Ascending aorta (tissue), 2 donors: Measurements from ENCODE around the gene SNAP29. TPM values are rescaled to one million over a fixed set of nuclear protein-coding genes. Genes with fewer than 3 reads are reported as not detected.

Experiments
- DNase-seq, 2 donors: peaks; one replicate each; pipeline ENCODE4 v3.0.0-alpha.2; 2019; ENCODE audit warnings: low spot score in 2 of 2
- H3K27ac ChIP-seq, 2 donors: fragments of 200-600 bp; sonication (generic); one replicate each; pipeline ENCODE4 v1.5.1; 2016 to 2017; ENCODE audit warnings: mild to moderate bottlenecking in 1 of 2
- H3K27me3 ChIP-seq: fragments of 200-600 bp; sonication (generic); one replicate; pipeline ENCODE4 v1.5.1; 2017
- H3K36me3 ChIP-seq, 2 donors: fragments of 200-600 bp; sonication (generic); one replicate each; pipeline ENCODE4 v1.5.1; 2016
- H3K4me1 ChIP-seq, 2 donors: fragments of 200-600 bp; sonication (generic); one replicate each; pipeline ENCODE4 v1.5.1; 2016 to 2017; ENCODE audit warnings: mild to moderate bottlenecking in 1 of 2
- H3K4me3 ChIP-seq, 2 donors: fragments of 200-600 bp; sonication (generic); one replicate each; pipeline ENCODE4 v1.5.1; 2016 to 2017; ENCODE audit warnings: mild to moderate bottlenecking in 1 of 2
- H3K9me3 ChIP-seq, 2 donors: fragments of 200-600 bp; sonication (generic); one replicate each; pipeline ENCODE4 v1.5.1; 2016
- CTCF ChIP-seq, 3 experiments: fragments of 200-600 bp in 2 of 3; fragments of 450-650 bp in 1 of 3; sonication (generic) in 2 of 3; IDR thresholded peaks; one replicate each; pipeline ENCODE4 v1.5.1; 2016 to 2019; ENCODE audit warnings: antibody characterized with exemption in 3 of 3, mild to moderate bottlenecking in 1 of 3, moderate library complexity in 1 of 3
- intact Hi-C: fragments of 100-400 bp; cut with DNase I; formaldehyde crosslinking; loops from one replicate; pipeline ENCODE4 v1.15.1; 2023
- total RNA-seq: library from RNA; depleted of rRNA; stranded (reverse); fragments of >200 nt; gene quantifications from one replicate; pipeline ENCODE4 v1.1.0, GENCODE V29; 2016

Gene SNAP29
- total RNA-seq, 1 donor from 2014 or later = 24.6 TPM

DNA sequence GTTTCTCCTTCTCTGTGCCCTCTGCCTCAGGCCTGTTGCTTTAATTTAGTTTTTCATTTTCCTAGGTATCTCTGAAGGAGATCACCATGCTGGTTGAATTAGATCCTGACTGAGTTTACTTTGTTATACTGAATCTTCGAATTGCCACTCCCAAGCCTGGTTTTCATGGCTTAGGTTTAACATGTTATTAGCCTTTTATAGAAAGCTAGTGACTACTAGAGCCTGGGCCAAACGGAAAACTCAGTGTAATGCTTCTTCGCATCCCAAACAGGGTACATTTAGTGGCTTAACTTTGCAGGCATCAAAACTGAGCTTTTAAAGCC is 62.0 kb downstream of the SNAP29 start:
- TF ChIP-seq CTCF (IDR thresholded peaks at IDR 0.05) = no peak
- Histone ChIP-seq H3K4me1 (peaks cover 5 to 15% of the 10 kb centered on the region in 2 donors), H3K9me3 (no peaks in the 10 kb centered on the region), H3K27ac (no peak overlapping the region), H3K4me3 (peak overlapping the region; percentile 7 to 95), H3K36me3 (no peaks in the 10 kb centered on the region), H3K27me3 (no peaks in the 10 kb centered on the region)
- intact Hi-C loops = no loop called here
- no peak for DNase-seq

GRCh38 chr22:20922141-20922751 is 63.4 kb downstream of the SNAP29 start:
- no peak for TF ChIP-seq CTCF (IDR thresholded peaks at IDR 0.05)
- H3K9me3 ChIP-seq = no peaks in the 10 kb centered on the region
- DNase-seq = no peak
- H3K4me3 ChIP-seq = no peak overlapping the region
- H3K27ac ChIP-seq = no peak overlapping the region
- peaks cover 5 to 15% of the 10 kb centered on the region in 2 donors for H3K4me1 ChIP-seq
- intact Hi-C loops = no loop called here
- no peaks in the 10 kb centered on the region for H3K27me3 ChIP-seq
- H3K36me3 ChIP-seq = no peaks in the 10 kb centered on the region

DNA sequence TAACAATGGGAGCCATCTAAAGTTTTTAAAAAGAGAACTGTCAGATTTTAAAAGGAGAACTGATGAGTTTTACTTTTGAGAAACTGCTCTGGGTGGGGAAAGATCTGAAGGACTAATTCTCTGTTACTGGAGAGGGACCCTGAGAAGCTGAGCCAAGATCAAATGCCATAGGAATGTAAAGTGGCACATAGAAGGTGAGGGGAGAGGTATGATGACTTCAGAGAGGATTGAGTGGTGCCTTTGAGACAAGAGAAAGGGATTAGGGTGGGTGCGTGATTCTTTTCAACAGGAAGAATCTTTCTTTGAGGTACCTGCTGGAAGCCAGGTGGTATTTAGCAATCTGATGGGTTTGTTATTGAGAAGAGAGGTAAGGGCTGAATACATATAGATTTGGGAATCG is 67.4 kb downstream of the SNAP29 start:
- Histone ChIP-seq H3K4me1 (peaks cover 0 to 17% of the 10 kb centered on the region in 2 donors), H3K36me3 (no peaks in the 10 kb centered on the region), H3K4me3 (no peak overlapping the region), H3K27me3 (no peaks in the 10 kb centered on the region), H3K9me3 (no peaks in the 10 kb centered on the region), H3K27ac (no peak overlapping the region)
- no peak for DNase-seq
- no peak for TF ChIP-seq CTCF (IDR thresholded peaks at IDR 0.05)
- intact Hi-C loops = no loop called here

DNA sequence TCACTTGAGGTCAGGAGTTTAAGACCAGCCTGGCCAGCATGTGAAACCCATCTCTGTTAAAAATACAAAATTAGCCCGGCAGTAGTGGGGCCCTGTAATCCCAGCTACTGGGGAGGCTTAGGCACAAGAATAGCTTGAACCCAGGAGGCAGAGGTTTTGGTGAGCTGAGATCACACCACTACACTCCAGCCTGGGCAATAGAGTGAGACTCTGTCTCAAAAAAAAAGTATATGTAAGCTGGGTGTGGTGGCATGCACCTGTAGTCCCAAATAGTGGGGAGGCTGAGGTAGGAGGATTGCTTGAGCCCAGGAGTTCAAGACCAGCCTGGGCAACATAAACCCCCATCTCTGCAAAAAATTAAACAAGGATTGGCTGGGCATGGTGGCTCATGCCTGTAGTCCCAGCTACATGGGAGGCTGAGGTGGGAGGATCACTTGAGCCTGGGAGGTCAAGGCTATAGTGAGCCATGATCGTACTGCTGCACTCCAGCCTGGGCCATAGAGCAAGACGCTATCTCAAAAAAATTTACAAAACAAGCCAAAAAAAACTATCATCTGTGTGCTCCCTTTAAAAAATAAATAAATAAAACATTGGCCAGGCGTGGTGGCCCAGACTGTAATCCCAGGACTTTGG is 69.2 kb downstream of the SNAP29 start:
- intact Hi-C loops = no loop called here
- H3K27ac ChIP-seq = no peak overlapping the region
- DNase-seq = no peak
- H3K36me3 ChIP-seq = no peaks in the 10 kb centered on the region
- H3K27me3 ChIP-seq = no peaks in the 10 kb centered on the region
- TF ChIP-seq CTCF (IDR thresholded peaks at IDR 0.05) = no peak
- peaks cover 0 to 5% of the 10 kb centered on the region in 2 donors for H3K4me1 ChIP-seq
- H3K4me3 ChIP-seq = no peak overlapping the region
- no peaks in the 10 kb centered on the region for H3K9me3 ChIP-seq

GRCh38 chr22:20928573-20928967 is 69.8 kb downstream of the SNAP29 start:
- no peak for TF ChIP-seq CTCF (IDR thresholded peaks at IDR 0.05)
- Histone ChIP-seq H3K9me3 (no peaks in the 10 kb centered on the region), H3K4me3 (no peak overlapping the region), H3K36me3 (no peaks in the 10 kb centered on the region), H3K27ac (no peak overlapping the region), H3K4me1 (peaks cover 0 to 5% of the 10 kb centered on the region in 2 donors), H3K27me3 (no peaks in the 10 kb centered on the region)
- no peak for DNase-seq
- intact Hi-C loops = no loop called here
